Heart right ventricle (tissue), 16 donors: Measurements from ENCODE around the gene TBC1D10B. TPM values are rescaled to one million over a fixed set of nuclear protein-coding genes. Genes with fewer than 3 reads are reported as not detected.

Source experiments
- ATAC-seq, 8 donors: fragments of 200-7000 bp; cut with Tn5 transposase; one replicate each; pipeline ENCODE4 v1.9.1; 2020; ENCODE audit warnings: mild to moderate bottlenecking in 8 of 8, moderate library complexity in 8 of 8, moderate number of reproducible peaks in 1 of 8
- DNase-seq, 2 donors: peaks; one replicate each; pipeline ENCODE4 v3.0.0-alpha.2; 2020
- H3K27ac ChIP-seq, 10 donors: fragments of 200-600 bp; sonication (generic) in 2 of 10; one replicate each; pipeline versions ENCODE4 v1.5.0 to v1.8.0; 2020 to 2022; ENCODE audit warnings: mild to moderate bottlenecking in 3 of 10
- H3K27me3 ChIP-seq, 7 donors: fragments of 200-600 bp; one replicate each; pipeline ENCODE4 v1.8.0; 2021 to 2022; ENCODE audit warnings: mild to moderate bottlenecking in 2 of 7
- H3K36me3 ChIP-seq, 9 donors: fragments of 200-600 bp; sonication (generic) in 1 of 9; one replicate each; pipeline versions ENCODE4 v1.5.0 to v1.8.0; 2020 to 2022; ENCODE audit warnings: mild to moderate bottlenecking in 2 of 9
- H3K4me1 ChIP-seq, 9 donors: fragments of 200-600 bp; sonication (generic) in 1 of 9; one replicate each; pipeline versions ENCODE4 v1.5.0 to v1.8.0; 2020 to 2022; ENCODE audit warnings: mild to moderate bottlenecking in 4 of 9
- H3K4me3 ChIP-seq, 10 donors: fragments of 200-600 bp; sonication (generic) in 2 of 10; one replicate each; pipeline versions ENCODE4 v1.5.0 to v1.8.0; 2020 to 2022; ENCODE audit warnings: mild to moderate bottlenecking in 7 of 10, moderate library complexity in 2 of 10
- H3K9me3 ChIP-seq, 11 donors: fragments of 200-600 bp in 10 of 11; sonication (generic) in 2 of 11; one replicate each; pipeline versions ENCODE4 v1.5.0 to v1.8.0; 2013 to 2022; ENCODE audit warnings: mild to moderate bottlenecking in 2 of 11, control low read depth in 1 of 11, moderate library complexity in 1 of 11
- WGBS, 2 donors: extraction: QIAGEN DNeasy Blood & Tissue Kit; methylation state at CpG; one replicate each; pipeline ENCODE4 v1.1.7; 2013; ENCODE audit warnings: inconsistent platforms in 1 of 2; 5-methylcytosine and 5-hydroxymethylcytosine counted together
- intact Hi-C, 10 donors: fragments of 100-400 bp; cut with DNase I; formaldehyde crosslinking; loops; one replicate each; pipeline versions ENCODE4 v1.11.1 to v1.14.2; 2022
- polyA plus RNA-seq, 2 donors: library from polyadenylated mRNA; stranded (reverse); fragments of 200-250 nt; gene quantifications; one replicate each; pipeline ENCODE4 v1.2.3, GENCODE V29; 2013
- total RNA-seq, 10 donors: library from RNA; stranded (reverse); fragmentation: NEBNext Ultra II Directional in 3 of 10; extraction: Animal tissue kit (Norgen Biotek cat#: 25700) in 3 of 10; gene quantifications; one replicate each; pipeline versions ENCODE4 v1.2.1 to v1.2.4, GENCODE V29; 2021 to 2023
- TF ChIP-seq, protein P1 (sequence below), 9 donors: fragments of 200-600 bp; sonication (generic) in 2 of 9; IDR thresholded peaks; one replicate each; pipeline versions ENCODE4 v1.5.0 to v1.8.0; 2021 to 2022; ENCODE audit warnings: antibody characterized with exemption in 9 of 9, mild to moderate bottlenecking in 5 of 9, moderate library complexity in 1 of 9
- donor health status: Arrhythmogenic right ventricular cardiomyopathy.
- donor health status: ischemic (EF 13 %, LVEDD 7.1; RV severe dilation, severe dysfunction).
- donor health status: healthy with polysubstance abuse.
- donor health status: DM: no; HTN: yes; CAD: no.
- donor health status: DM: no; HTN: no; CAD: no.
- donor health status: ischemic (EF 25% LVEDD 6.9; RV normal size, moderate dysfunction).
- donor health status: ischemic (EF 25% LVEDD 5.7; RV mildly dilated, moderate dysfunction).
- donor health status: healthy.
- donor health status: DM: yes; HTN: yes; CAD: no.
- donor health status: Ischemic cardiomyopathy.
- donor health status: ischemic (EF 35%, LVEDD 5.7; RV mildly dilated, moderate dysfunction).
- donor health status: nonischemic (EF 11% LVEDD 7.7; RV severe dilation, severe dysfunction).
- donor health status: DM: yes; HTN: yes; CAD: no.
- donor health status: PGD.
- donor health status: ischemic (EF 29% LVEDD 5.4; RV normal size, mild dysfunction).
- donor health status: nonischemic (EF 23%, LVEDD 6.1; RV moderate dilation, normal function).

Gene TBC1D10B
- total and polyA plus RNA-seq, 12 donors, result 18.0 to 30.0 (median 22.5) TPM

DNA sequence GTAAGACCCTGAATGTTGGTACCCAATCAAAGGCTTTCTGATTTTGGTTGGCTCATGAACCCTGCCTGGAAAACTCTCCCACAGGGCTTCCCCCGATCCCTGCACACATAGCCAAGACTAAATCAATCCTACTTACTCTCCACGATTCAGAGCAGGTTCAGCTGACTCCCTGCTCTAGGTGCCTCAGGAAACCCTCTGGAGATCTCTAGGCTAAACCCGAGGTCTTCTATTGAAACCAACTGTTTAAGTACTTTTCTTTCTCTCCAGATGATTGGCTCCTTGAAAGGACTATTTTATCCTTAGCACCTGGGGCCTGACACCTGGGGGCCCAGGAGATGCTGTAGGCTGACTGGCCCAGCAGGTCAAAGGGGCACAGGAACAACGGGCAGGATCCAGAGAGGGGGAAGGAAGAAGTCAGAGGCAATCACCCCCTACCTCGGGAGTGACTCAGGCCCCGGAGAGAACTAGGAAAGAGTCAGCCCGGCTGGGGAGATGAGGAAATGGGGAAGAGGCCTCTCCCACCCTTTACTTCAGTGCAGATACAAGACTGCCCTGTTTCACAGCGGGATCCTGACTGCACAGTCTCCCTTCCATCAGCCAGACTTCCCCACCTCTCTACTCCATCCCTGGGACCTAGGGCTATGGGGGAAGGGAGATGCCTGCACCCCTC lies 2.0 kb downstream of the TBC1D10B start:
- no peak for DNase-seq
- peaks cover 0 to 37% (median 6%) of the 10 kb centered on the region in 9 donors for H3K36me3 ChIP-seq
- 2% methylated on average over 8 of the region's 8 CpGs for WGBS, 2 donors
- H3K4me3 ChIP-seq, result peak overlapping the region; percentile 67 to 97 (median 90)
- H3K27me3 ChIP-seq, result no peaks in the 10 kb centered on the region
- TF ChIP-seq, protein P1, sequence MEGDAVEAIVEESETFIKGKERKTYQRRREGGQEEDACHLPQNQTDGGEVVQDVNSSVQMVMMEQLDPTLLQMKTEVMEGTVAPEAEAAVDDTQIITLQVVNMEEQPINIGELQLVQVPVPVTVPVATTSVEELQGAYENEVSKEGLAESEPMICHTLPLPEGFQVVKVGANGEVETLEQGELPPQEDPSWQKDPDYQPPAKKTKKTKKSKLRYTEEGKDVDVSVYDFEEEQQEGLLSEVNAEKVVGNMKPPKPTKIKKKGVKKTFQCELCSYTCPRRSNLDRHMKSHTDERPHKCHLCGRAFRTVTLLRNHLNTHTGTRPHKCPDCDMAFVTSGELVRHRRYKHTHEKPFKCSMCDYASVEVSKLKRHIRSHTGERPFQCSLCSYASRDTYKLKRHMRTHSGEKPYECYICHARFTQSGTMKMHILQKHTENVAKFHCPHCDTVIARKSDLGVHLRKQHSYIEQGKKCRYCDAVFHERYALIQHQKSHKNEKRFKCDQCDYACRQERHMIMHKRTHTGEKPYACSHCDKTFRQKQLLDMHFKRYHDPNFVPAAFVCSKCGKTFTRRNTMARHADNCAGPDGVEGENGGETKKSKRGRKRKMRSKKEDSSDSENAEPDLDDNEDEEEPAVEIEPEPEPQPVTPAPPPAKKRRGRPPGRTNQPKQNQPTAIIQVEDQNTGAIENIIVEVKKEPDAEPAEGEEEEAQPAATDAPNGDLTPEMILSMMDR (IDR thresholded peaks at IDR 0.05), result no peak
- peaks cover 15 to 67% (median 48%) of the 10 kb centered on the region in 9 donors for H3K4me1 ChIP-seq
- peak overlapping the region in 8 of 10 donors; percentile 15 to 92 (median 85) for H3K27ac ChIP-seq
- ATAC-seq, result no peak
- intact Hi-C loops, result loop anchor here in 2 of 10 donors (5.0 kb wide), 2 partner anchors 39 to 41 kb away; partner anchors contain the start of gene ZNF771 (in 1 of the 2)
- H3K9me3 ChIP-seq, result no peaks in the 10 kb centered on the region

DNA sequence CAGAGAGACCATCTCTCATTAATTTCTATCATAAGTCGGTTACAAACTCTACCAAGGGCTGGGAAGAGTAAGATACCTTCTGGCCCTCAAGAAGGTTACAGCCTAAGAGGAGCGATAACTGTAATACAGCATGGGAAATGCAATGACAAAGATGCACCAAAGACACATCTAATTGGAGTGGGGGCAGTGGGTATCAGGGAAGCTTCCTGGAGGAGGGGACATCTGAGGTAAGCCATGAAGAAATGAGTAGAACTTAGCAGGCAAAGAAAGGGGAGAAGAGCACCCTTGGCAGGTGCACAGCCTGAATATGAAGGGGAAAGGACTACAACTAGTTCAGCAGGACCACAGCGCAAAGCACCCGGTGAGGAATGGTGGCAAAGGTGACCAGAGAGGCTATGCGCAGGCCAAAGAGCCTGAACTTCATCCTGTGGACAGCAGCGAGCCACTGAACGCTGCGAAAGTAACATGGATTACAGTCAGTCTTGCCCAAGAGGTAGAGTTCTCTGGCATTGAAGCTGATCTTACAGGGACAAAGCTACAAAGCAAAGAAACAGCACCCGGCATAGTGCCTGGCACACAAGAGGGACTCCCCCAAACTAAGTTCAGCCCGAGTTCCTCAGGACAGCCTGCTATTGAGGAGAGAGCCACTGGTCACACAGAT lies 2.8 kb downstream of the TBC1D10B start:
- H3K27me3 ChIP-seq, result no peaks in the 10 kb centered on the region
- WGBS, 2 donors, result 60% methylated on average over 10 of the region's 10 CpGs
- H3K36me3 ChIP-seq, result peaks cover 0 to 45% (median 6%) of the 10 kb centered on the region in 9 donors
- H3K27ac ChIP-seq, result peak overlapping the region in 7 of 10 donors; percentile 14 to 92 (median 84)
- TF ChIP-seq, protein P1 (IDR thresholded peaks at IDR 0.05), result no peak
- peaks cover 15 to 67% (median 48%) of the 10 kb centered on the region in 9 donors for H3K4me1 ChIP-seq
- peak overlapping the region in 9 of 10 donors; percentile 67 to 97 (median 92) for H3K4me3 ChIP-seq
- ATAC-seq, result no peak
- intact Hi-C loops, result loop anchor here in 2 of 10 donors (5.0 kb wide), 2 partner anchors 40 kb away; partner anchors contain the start of gene ZNF771 (in 1 of the 2)
- no peak for DNase-seq
- H3K9me3 ChIP-seq, result no peaks in the 10 kb centered on the region

DNA sequence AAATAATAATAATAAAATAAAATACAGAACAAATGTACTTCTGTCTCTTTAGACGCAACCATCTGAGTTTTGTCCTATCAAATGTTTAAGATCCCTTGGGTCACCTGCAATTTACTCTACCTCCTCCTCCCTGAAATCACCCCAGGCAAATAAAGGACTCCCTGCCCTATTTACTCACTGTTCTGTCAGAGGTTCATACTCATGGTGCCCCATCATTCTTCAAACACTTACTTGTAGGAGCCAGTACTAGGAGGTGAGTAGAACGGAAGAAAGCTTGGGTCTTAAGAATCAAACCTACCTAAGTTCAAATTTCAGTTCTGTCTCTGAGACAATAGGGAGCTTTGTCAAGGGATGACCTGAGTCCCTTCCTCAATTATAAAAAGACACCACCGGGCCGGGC lies 3.8 kb downstream of the TBC1D10B start:
- Histone ChIP-seq H3K36me3 (peaks cover 0 to 54% (median 10%) of the 10 kb centered on the region in 9 donors), H3K27ac (peak overlapping the region in 4 of 10 donors; percentile 17 to 86 (median 50)), H3K4me1 (peaks cover 14 to 58% (median 45%) of the 10 kb centered on the region in 9 donors), H3K27me3 (no peaks in the 10 kb centered on the region), H3K4me3 (no peak overlapping the region), H3K9me3 (no peaks in the 10 kb centered on the region)
- ATAC-seq (no peak), DNase-seq (no peak)
- WGBS, 2 donors, result 75 to 84% methylated on average over 4 of the region's 4 CpGs
- TF ChIP-seq, protein P1 (IDR thresholded peaks at IDR 0.05), result no peak
- intact Hi-C loops, result loop anchor here in 2 of 10 donors (5.0 kb wide), 2 partner anchors 39 to 41 kb away; partner anchors contain the start of gene ZNF771 (in 1 of the 2)

DNA sequence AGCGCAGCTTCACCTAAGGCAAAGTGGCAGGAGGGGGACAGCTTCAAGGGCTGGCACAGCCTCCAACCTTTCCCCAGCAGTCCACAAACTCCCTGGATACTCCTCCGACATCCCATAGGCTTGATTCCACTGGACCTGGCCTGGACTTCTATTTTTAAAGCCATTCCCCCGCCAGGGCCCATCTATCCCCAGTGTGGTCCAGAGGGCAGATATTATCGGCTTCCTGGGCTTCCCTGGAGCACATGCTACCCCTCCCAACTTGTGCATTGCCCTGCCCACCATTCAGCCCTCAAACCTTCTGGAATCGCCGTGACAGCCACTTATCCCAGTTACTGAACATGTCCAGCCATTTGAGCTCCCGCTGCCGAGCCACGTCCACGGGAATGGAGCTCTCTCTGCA lies 5.1 kb downstream of the TBC1D10B start:
- TF ChIP-seq, protein P1 (IDR thresholded peaks at IDR 0.05), result no peak
- H3K4me1 ChIP-seq, result peaks cover 11 to 53% (median 42%) of the 10 kb centered on the region in 9 donors
- peaks cover 0 to 67% (median 10%) of the 10 kb centered on the region in 9 donors for H3K36me3 ChIP-seq
- 42 to 56% methylated on average over 10 of the region's 10 CpGs for WGBS, 2 donors
- peak overlapping the region in 5 of 10 donors; percentile 17 to 66 (median 50) for H3K27ac ChIP-seq
- no peaks in the 10 kb centered on the region for H3K9me3 ChIP-seq
- intact Hi-C loops, result loop anchor here in 2 of 10 donors (5.0 kb wide), 2 partner anchors 38 to 42 kb away; partner anchors contain the start of gene ZNF771 (in 1 of the 2)
- DNase-seq (no peak), ATAC-seq (peak in 5 of 8 donors; percentile 22 to 75 (median 62))
- no peak overlapping the region for H3K4me3 ChIP-seq
- H3K27me3 ChIP-seq, result no peaks in the 10 kb centered on the region
